Subcutaneous abdominal adipose tissue (tissue), 5 donors: ENCODE results near the gene CNNM4.
A peak's percentile ranks its signal among the peaks of the same experiment; 100 is the strongest.

Experiments
- H3K27ac ChIP-seq: one replicate; pipeline ENCODE4 v1.7.0; 2013; ENCODE audit warnings: low read depth, mild to moderate bottlenecking, inconsistent platforms, low read length, moderate library complexity
- H3K27me3 ChIP-seq, 5 donors: one replicate each; pipeline ENCODE4 v1.7.0; 2013; ENCODE audit warnings: low read length in 5 of 5, inconsistent platforms in 1 of 5; ENCODE audit not compliant: control insufficient read depth in 5 of 5, insufficient read depth in 4 of 5
- H3K36me3 ChIP-seq, 5 donors: one replicate each; pipeline ENCODE4 v1.7.0; 2013; ENCODE audit warnings: low read length in 5 of 5; ENCODE audit not compliant: control insufficient read depth in 5 of 5, insufficient read depth in 5 of 5
- H3K4me1 ChIP-seq, 5 donors: one replicate each; pipeline ENCODE4 v1.7.0; 2013; ENCODE audit warnings: low read length in 5 of 5, mild to moderate bottlenecking in 3 of 5, moderate library complexity in 1 of 5; ENCODE audit not compliant: control insufficient read depth in 5 of 5, insufficient read depth in 5 of 5
- H3K4me3 ChIP-seq, 5 donors: one replicate each; pipeline ENCODE4 v1.7.0; 2013; ENCODE audit warnings: low read length in 5 of 5, low read depth in 1 of 5
- H3K9ac ChIP-seq, 5 donors: one replicate each; pipeline ENCODE4 v1.7.0; 2013; ENCODE audit warnings: low read length in 5 of 5, mild to moderate bottlenecking in 4 of 5, moderate library complexity in 3 of 5
- H3K9me3 ChIP-seq, 5 donors: one replicate each; pipeline ENCODE4 v1.7.0; 2013; ENCODE audit warnings: low read length in 5 of 5; ENCODE audit not compliant: control insufficient read depth in 5 of 5
- donor health status: healthy.
- donor health status: healthy.
- donor health status: healthy.
- donor health status: healthy.
- donor health status: healthy.

The CNNM4 gene

DNA sequence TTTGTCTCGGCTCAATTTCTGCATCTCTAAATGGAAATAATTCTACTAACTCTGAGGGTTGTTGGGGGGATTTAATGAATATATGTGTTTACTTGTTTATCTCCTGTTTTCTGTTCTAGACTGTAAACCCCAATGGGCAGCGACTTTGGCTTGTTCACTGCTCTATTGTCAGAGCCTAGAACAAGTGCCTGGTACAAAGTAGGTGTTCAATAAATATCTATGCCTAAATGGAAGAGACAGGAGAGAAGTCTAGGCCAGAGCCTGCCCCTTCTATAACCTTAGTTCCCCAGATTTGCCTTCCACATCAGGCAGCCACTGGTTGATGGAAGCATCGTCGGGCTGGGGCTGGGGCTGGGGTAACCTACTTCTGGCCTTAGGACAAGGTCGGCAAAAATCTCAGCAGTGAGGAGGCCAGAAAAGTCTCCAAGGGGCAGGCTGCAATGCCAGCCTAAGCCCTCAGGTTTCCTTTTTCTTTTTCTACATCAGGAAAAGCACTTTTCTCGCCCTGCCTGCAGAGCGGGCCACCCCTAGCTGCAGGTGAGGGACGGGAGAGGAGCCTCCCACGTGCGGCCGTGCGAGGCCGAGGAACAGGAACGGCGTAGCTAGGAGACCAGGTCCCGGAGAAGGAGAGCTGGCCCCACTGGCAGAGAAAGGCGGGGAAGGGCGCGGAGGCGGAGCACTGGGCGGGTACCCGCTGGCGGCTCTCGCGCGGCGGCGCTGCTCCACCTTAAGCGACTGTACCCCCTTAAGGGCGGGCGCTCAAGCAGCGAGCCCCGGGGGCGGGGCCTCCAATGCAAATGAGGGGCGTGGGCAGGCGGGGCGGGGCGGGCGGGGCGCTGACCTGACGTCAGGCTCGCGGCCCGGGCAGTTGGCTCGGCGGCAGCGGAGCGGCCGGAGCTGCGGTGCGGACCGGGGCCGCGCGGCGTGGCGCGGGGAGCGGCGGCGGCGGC lies at the start of gene CNNM4:
Gene CNNM4 (plus strand): TSS at position 867 of the 950 bp plus-strand sequence. CDS start 98 bp downstream, outside the sequence.
- Histone ChIP-seq H3K27ac (peak within 1 kb of the TSS; percentile 37), H3K4me3 (peak within 1 kb of the TSS; percentile 89 to 97 (median 94)), H3K4me1 (peaks cover 9 to 45% (median 43%) of the 10 kb centered on the region in 5 donors), H3K9me3 (no peaks in the 10 kb centered on the region), H3K27me3 (no peaks in the 10 kb centered on the region), H3K36me3 (no peaks in the 10 kb centered on the region), H3K9ac (peak within 1 kb of the TSS; percentile 72 to 90 (median 77))

GRCh38 chr2:96710985-96711384 lies 49.7 kb upstream of the CNNM4 start:
- Histone ChIP-seq H3K4me3 (no peak overlapping the region), H3K9me3 (no peaks in the 10 kb centered on the region), H3K9ac (no peak overlapping the region), H3K27me3 (no peaks in the 10 kb centered on the region), H3K27ac (no peak overlapping the region), H3K4me1 (no peaks in the 10 kb centered on the region), H3K36me3 (peaks cover 35 to 80% (median 61%) of the 10 kb centered on the region in 5 donors)

- Histone ChIP-seq H3K27ac (no peak overlapping the region), H3K9me3 (no peaks in the 10 kb centered on the region), H3K9ac (no peak overlapping the region), H3K4me3 (no peak overlapping the region), H3K36me3 (peaks cover 24 to 56% (median 36%) of the 10 kb centered on the region in 5 donors), H3K27me3 (no peaks in the 10 kb centered on the region), H3K4me1 (no peaks in the 10 kb centered on the region)
These were observed 45.0 kb upstream of the CNNM4 start for GRCh38 chr2:96715658-96716057.

GRCh38 chr2:96716388-96716787 lies 44.3 kb upstream of the CNNM4 start:
- H3K27me3 ChIP-seq: no peaks in the 10 kb centered on the region
- no peaks in the 10 kb centered on the region for H3K9me3 ChIP-seq
- H3K4me3 ChIP-seq: no peak overlapping the region
- H3K27ac ChIP-seq: no peak overlapping the region
- H3K9ac ChIP-seq: no peak overlapping the region
- H3K4me1 ChIP-seq: no peaks in the 10 kb centered on the region
- peaks cover 18 to 49% (median 29%) of the 10 kb centered on the region in 5 donors for H3K36me3 ChIP-seq

GRCh38 chr2:96726131-96726530 lies 34.6 kb upstream of the CNNM4 start:
- no peak overlapping the region for H3K27ac ChIP-seq
- H3K27me3 ChIP-seq: no peaks in the 10 kb centered on the region
- H3K4me1 ChIP-seq: peaks cover 0 to 21% (median 12%) of the 10 kb centered on the region in 5 donors
- H3K4me3 ChIP-seq: no peak overlapping the region
- H3K9me3 ChIP-seq: no peaks in the 10 kb centered on the region
- peaks cover 0 to 32% (median 21%) of the 10 kb centered on the region in 5 donors for H3K36me3 ChIP-seq
- no peak overlapping the region for H3K9ac ChIP-seq

DNA sequence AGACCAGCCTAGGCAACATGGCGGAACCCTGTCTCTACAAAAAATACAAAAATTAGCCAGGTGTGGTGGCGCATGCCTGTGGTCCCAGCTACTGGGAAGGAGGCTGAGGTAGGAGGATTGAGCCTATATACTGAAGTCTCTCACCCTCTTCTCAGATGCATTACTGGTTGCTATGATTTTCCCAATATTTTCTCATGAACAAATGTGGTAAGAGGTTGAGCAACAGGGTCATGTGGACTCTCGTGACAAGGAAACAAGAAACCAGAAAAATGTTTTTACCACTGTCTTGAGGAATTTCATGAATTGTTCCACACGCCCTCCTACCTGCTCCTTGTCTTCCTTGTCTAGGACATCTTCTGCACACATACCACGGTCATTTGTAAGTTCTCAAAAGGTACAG lies 33.3 kb upstream of the CNNM4 start:
- H3K36me3 ChIP-seq: peaks cover 0 to 43% (median 27%) of the 10 kb centered on the region in 5 donors
- no peak overlapping the region for H3K9ac ChIP-seq
- H3K4me3 ChIP-seq: no peak overlapping the region
- no peaks in the 10 kb centered on the region for H3K27me3 ChIP-seq
- H3K27ac ChIP-seq: no peak overlapping the region
- H3K9me3 ChIP-seq: no peaks in the 10 kb centered on the region
- peaks cover 0 to 21% (median 12%) of the 10 kb centered on the region in 5 donors for H3K4me1 ChIP-seq

DNA sequence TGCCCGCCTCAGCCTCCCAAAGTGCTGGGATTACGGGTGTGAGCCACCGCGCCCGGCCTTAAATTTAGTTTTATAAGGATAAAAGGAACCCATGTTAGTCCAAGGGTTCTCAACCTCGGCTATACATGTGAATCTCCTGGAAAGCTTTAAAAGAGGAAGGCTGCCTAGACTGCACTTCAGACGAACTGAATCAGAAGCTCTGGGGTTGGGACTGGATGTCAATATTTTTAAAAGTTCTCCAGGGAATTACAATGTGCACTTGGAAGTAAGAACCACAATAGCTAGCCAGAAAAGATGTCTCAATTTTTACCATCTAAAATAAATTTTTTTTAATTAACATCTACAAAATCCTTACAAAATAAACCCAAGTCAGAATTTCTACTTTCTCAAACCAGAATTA lies 31.0 kb upstream of the CNNM4 start:
- Histone ChIP-seq H3K36me3 (peaks cover 0 to 57% (median 45%) of the 10 kb centered on the region in 5 donors), H3K9ac (no peak overlapping the region), H3K4me3 (no peak overlapping the region), H3K27me3 (no peaks in the 10 kb centered on the region), H3K4me1 (peaks cover 0 to 39% (median 28%) of the 10 kb centered on the region in 5 donors), H3K9me3 (no peaks in the 10 kb centered on the region), H3K27ac (no peak overlapping the region)

GRCh38 chr2:96730212-96730611 lies 30.5 kb upstream of the CNNM4 start:
- Histone ChIP-seq H3K27ac (no peak overlapping the region), H3K9me3 (no peaks in the 10 kb centered on the region), H3K4me1 (peaks cover 0 to 44% (median 32%) of the 10 kb centered on the region in 5 donors), H3K36me3 (peaks cover 0 to 57% (median 45%) of the 10 kb centered on the region in 5 donors), H3K4me3 (no peak overlapping the region), H3K27me3 (no peaks in the 10 kb centered on the region), H3K9ac (peak overlapping the region in 1 of 5 donors; percentile 35)

- peaks cover under 1 to 53% (median 37%) of the 10 kb centered on the region in 5 donors for H3K4me1 ChIP-seq
- H3K27me3 ChIP-seq: no peaks in the 10 kb centered on the region
- no peak overlapping the region for H3K4me3 ChIP-seq
- H3K9me3 ChIP-seq: no peaks in the 10 kb centered on the region
- no peak overlapping the region for H3K27ac ChIP-seq
- H3K9ac ChIP-seq: no peak overlapping the region
- H3K36me3 ChIP-seq: peaks cover 6 to 42% (median 36%) of the 10 kb centered on the region in 5 donors
These were observed 26.8 kb upstream of the CNNM4 start for GRCh38 chr2:96733931-96734330.

- Histone ChIP-seq H3K9ac (no peak overlapping the region), H3K36me3 (peaks cover 6 to 41% (median 36%) of the 10 kb centered on the region in 5 donors), H3K4me3 (no peak overlapping the region), H3K9me3 (no peaks in the 10 kb centered on the region), H3K4me1 (peaks cover 5 to 51% (median 44%) of the 10 kb centered on the region in 5 donors), H3K27ac (peak overlapping the region; percentile 56), H3K27me3 (no peaks in the 10 kb centered on the region)
These were observed 25.7 kb upstream of the CNNM4 start for GRCh38 chr2:96734880-96735583.
